WERI-Rb-1 (cell line): Measurements from ENCODE around the gene DNAAF1.

Experiments
- DNase-seq: peaks from one replicate; pipeline ENCODE4 v3.0.0-alpha.2; 2020
- H3K27ac ChIP-seq: fragments of 250-450 bp; sonication (Bioruptor Pico); 2 replicates; pipeline ENCODE4 v1.5.1; 2020; ENCODE audit warnings: mild to moderate bottlenecking, moderate library complexity
- H3K27me3 ChIP-seq: fragments of 250-450 bp; sonication (Bioruptor Pico); 2 replicates; pipeline ENCODE4 v1.5.1; 2021; ENCODE audit warnings: mild to moderate bottlenecking, low read depth, moderate library complexity; ENCODE audit not compliant: insufficient read depth, severe bottlenecking
- H3K36me3 ChIP-seq: fragments of 250-450 bp; sonication (Bioruptor Pico); 2 replicates; pipeline ENCODE4 v1.5.1; 2020; ENCODE audit warnings: mild to moderate bottlenecking, moderate library complexity
- H3K4me3 ChIP-seq: 2 replicates; pipeline ENCODE4 v1.5.1; 2011; ENCODE audit warnings: low read depth, mild to moderate bottlenecking, control low read depth, low read length
- H3K9me3 ChIP-seq: fragments of 250-450 bp; sonication (Bioruptor Pico); 2 replicates; pipeline ENCODE4 v1.5.1; 2021; ENCODE audit warnings: mild to moderate bottlenecking, moderate library complexity; ENCODE audit not compliant: severe bottlenecking
- TF ChIP-seq, protein P1 (sequence below): IDR thresholded peaks from 2 replicates; pipeline ENCODE4 v1.5.1; 2011; ENCODE audit warnings: low read depth, mild to moderate bottlenecking, control low read depth, inconsistent platforms, low read length

DNAAF1 gene

DNA sequence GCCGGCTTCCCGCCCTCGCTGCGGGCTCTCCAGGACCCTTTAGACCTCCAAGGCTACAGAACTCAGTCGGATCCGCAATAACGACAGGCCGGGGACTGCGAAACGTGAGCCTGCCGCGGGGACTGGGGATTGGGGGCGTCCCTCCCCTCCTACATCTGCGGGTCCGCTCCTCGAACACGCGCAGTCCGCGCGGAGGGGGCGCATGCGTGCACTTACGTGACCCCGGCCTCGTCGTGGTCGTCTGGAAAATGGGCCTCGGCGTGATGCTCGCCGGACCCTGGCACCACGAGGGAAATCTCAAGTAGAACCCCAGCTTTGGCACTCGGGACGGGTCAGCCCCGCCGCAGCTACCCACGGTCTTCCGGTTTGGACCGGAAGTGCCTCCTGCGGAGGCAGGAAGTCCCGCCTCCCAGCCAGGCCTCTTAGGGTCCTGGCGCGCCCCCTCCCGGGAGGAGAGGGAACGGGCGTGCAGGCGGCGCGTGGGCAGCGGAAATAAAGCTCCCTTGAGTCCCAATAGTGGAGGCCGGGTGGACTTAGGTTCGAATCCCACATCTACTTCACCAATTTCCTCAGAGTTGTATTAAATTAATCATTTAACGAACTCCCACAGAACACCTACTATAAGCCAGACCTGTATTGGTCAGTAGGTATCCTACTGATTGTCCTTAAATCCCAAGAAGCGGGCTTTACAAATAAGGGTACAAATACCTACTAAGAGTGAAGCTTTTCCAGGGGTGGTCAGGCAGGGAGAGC lies 41.8 kb downstream of the DNAAF1 start, which contains the start of gene TAF1C:
TAF1C (minus strand) TSS at position 373 of the 753 bp plus-strand sequence. CDS start 2,069 bp downstream, outside the sequence.
- H3K36me3 ChIP-seq, result peaks cover 3% of the 10 kb centered on the region; the same call in 1 of the 2 replicates
- H3K9me3 ChIP-seq, result no peaks in the 10 kb centered on the region
- TF ChIP-seq, protein P1, sequence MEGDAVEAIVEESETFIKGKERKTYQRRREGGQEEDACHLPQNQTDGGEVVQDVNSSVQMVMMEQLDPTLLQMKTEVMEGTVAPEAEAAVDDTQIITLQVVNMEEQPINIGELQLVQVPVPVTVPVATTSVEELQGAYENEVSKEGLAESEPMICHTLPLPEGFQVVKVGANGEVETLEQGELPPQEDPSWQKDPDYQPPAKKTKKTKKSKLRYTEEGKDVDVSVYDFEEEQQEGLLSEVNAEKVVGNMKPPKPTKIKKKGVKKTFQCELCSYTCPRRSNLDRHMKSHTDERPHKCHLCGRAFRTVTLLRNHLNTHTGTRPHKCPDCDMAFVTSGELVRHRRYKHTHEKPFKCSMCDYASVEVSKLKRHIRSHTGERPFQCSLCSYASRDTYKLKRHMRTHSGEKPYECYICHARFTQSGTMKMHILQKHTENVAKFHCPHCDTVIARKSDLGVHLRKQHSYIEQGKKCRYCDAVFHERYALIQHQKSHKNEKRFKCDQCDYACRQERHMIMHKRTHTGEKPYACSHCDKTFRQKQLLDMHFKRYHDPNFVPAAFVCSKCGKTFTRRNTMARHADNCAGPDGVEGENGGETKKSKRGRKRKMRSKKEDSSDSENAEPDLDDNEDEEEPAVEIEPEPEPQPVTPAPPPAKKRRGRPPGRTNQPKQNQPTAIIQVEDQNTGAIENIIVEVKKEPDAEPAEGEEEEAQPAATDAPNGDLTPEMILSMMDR, result peak; percentile 66
- no peaks in the 10 kb centered on the region for H3K27me3 ChIP-seq
- peak within 1 kb of the TSS; percentile 62 for H3K27ac ChIP-seq
- peak within 1 kb of the TSS; percentile 67 for H3K4me3 ChIP-seq
- peak; percentile 68 for DNase-seq

DNA sequence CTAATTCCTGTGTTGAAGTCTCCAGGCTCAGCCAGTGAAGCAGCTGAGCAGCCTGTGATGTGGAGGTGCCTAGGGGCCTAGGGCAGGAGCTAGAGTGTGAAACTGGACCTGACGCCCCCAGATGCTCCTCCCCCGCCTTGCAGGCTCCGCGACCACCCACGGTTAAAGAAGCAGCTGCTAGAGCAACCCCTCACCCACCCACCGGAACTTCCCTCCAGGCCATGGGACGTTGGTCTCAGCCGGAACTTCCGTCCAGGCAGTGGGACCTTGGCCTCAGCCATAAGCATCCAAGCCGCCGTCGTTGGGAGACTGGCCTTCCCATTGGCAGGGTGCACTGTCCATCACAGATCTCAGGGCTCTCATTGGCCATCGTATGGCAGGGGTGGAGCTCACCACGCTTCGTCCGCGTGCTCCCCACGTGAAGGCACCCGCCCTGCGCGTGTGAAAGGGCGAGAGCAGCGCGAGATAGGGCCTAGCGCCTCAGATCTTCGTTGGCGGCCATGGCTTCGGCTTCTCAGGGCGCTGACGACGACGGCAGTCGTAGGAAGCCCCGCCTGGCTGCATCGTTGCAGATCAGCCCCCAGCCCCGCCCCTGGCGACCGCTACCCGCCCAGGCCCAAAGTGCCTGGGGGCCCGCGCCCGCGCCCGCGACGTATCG lies 45.8 kb downstream of the DNAAF1 start, which contains the start of gene ADAD2:
ADAD2 (plus strand) TSS at position 427 of the 658 bp plus-strand sequence; CDS start at position 501, 74 bp downstream.
- no peaks in the 10 kb centered on the region for H3K36me3 ChIP-seq
- H3K27ac ChIP-seq, result no peak within 1 kb of the TSS
- no peaks in the 10 kb centered on the region for H3K9me3 ChIP-seq
- H3K27me3 ChIP-seq, result no peaks in the 10 kb centered on the region
- no peak within 1 kb of the TSS for H3K4me3 ChIP-seq
- TF ChIP-seq, protein P1, result no peak
- DNase-seq, result no peak

DNA sequence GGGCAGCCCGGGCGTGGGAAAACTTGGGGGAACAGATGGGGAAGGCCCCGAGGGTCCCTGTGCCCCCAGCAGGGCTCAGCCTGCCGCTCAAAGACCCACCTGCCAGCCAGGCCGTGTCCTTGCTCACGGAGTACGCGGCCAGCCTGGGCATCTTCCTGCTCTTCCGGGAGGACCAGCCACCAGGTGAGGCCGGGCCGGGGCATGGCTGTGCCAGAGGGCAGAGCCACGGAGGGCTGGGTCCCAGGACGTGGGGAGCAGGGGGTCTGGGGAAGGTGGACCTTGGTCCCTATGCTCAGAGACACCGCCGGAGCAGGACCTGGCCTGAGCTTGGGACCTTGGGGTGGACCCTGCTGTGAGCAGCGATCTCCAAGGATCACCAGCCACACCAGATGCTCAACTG lies 46.4 kb downstream of the DNAAF1 start:
- Histone ChIP-seq H3K27ac (no peak overlapping the region), H3K4me3 (no peak overlapping the region), H3K27me3 (no peaks in the 10 kb centered on the region), H3K9me3 (no peaks in the 10 kb centered on the region), H3K36me3 (no peaks in the 10 kb centered on the region)
- no peak for DNase-seq
- TF ChIP-seq, protein P1, result no peak

DNA sequence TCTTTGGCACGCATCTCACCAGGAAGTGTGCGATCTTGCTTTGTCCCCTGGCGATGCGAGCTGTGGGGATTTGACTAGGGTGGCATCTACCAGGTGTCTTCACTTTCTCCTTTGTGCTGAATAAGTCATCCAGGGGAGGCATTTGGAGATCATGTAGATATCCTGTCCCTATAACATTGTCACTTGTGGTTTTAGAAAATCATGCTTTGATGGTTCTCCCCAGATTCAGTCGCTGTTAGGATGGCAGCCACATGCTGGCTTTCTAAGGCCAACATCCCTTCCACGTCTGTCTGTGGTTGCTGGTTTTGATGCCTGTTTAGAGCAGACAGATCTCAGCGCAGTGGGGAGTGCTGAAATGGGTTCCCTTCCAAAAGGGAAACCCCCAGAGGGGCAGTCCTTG lies 48.4 kb downstream of the DNAAF1 start:
- Histone ChIP-seq H3K36me3 (no peaks in the 10 kb centered on the region), H3K27me3 (no peaks in the 10 kb centered on the region), H3K27ac (no peak overlapping the region), H3K4me3 (no peak overlapping the region), H3K9me3 (no peaks in the 10 kb centered on the region)
- TF ChIP-seq, protein P1, result no peak
- DNase-seq, result no peak

DNA sequence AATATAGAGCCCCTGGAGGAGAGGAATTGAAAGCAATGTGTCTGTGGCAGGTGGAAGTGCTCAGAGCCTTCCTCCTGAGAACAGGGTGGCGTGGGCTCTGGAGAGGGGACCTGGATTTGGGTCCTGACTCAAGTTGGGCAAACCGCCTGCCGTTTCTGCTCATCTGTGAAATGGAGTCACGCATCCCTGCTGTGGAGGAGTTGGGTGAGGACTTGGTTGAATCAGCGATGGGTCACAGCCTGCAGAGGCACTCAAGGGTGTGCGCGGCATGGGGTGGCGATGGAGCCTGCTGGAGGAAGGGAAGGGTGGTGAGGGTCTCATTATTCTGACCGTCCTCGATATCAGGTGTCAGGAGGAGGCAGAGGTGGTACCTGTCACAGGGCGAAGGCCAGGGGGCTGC lies 48.9 kb downstream of the DNAAF1 start:
- Histone ChIP-seq H3K27ac (no peak overlapping the region), H3K9me3 (no peaks in the 10 kb centered on the region)

More for the DNA sequence above, 48.9 kb downstream of the DNAAF1 start:
- Histone ChIP-seq H3K36me3 (no peaks in the 10 kb centered on the region), H3K4me3 (no peak overlapping the region), H3K27me3 (no peaks in the 10 kb centered on the region)
- DNase-seq, result no peak
- TF ChIP-seq, protein P1, result no peak
